Caco-2 (cell line): ENCODE measurements around the gene CD2AP. TPM values are rescaled to one million over a fixed set of nuclear protein-coding genes. Genes with fewer than 3 reads are reported as not detected.

Experiments used
- BruUV-seq: library from RNA; stranded (reverse); fragments of 400-500 nt; replicated peaks from 2 replicates; lab custom pipeline; 2021; lab: Mats Ljungman, UMichigan
- CTCF ChIA-PET: fragments of 300-600 bp; sonication (Branson Sonifier 250); formaldehyde crosslinking; loops from one replicate; lab custom pipeline; 2022; ENCODE audit warnings: antibody characterized with exemption; lab: Charles Lee
- POLR2A ChIA-PET: fragments of 300-600 bp; sonication (Branson Sonifier 250); formaldehyde crosslinking; loops from one replicate; lab custom pipeline; 2022; ENCODE audit warnings: antibody characterized with exemption; lab: Charles Lee
- DNase-seq, 2 experiments: peaks; one replicate each; pipeline versions ENCODE4 v3.0.0 to v3.0.0-alpha.2; 2020 to 2022
- H3K27me3 ChIP-seq: replicated peaks from 2 replicates; pipeline ENCODE4 v1.6.0; 2011; ENCODE audit warnings: low read length; ENCODE audit not compliant: control insufficient read depth, insufficient read depth
- H3K36me3 ChIP-seq: 2 replicates; pipeline ENCODE4 v1.5.1; 2011; ENCODE audit warnings: low read length; ENCODE audit not compliant: control insufficient read depth, insufficient read depth
- H3K4me1 ChIP-seq: fragments of 250-450 bp; sonication (Bioruptor Pico); 2 replicates; pipeline ENCODE4 v1.5.1; 2020; ENCODE audit warnings: mild to moderate bottlenecking
- H3K4me3 ChIP-seq: 2 replicates; pipeline ENCODE4 v1.5.1; 2011; ENCODE audit warnings: low read depth, mild to moderate bottlenecking, control low read depth, low read length
- H3K9me3 ChIP-seq: fragments of 250-450 bp; sonication (Bioruptor Pico); 2 replicates; pipeline ENCODE4 v1.5.1; 2020; ENCODE audit warnings: mild to moderate bottlenecking, moderate library complexity
- H3K27ac Mint-ChIP-seq: one replicate; pipeline ENCODE4 v1.8.0; 2022; ENCODE audit warnings: mixed read lengths; ENCODE audit not compliant: unreplicated experiment
- H3K27me3 Mint-ChIP-seq: one replicate; pipeline ENCODE4 v1.8.0; 2022; ENCODE audit warnings: mixed read lengths; ENCODE audit not compliant: insufficient read depth, unreplicated experiment
- H3K36me3 Mint-ChIP-seq: one replicate; pipeline ENCODE4 v1.8.0; 2022; ENCODE audit warnings: mild to moderate bottlenecking, mixed read lengths; ENCODE audit not compliant: insufficient read depth, unreplicated experiment
- H3K4me1 Mint-ChIP-seq: one replicate; pipeline ENCODE4 v1.8.0; 2022; ENCODE audit warnings: low read depth, mixed read lengths; ENCODE audit not compliant: unreplicated experiment
- H3K4me3 Mint-ChIP-seq: one replicate; pipeline ENCODE4 v1.8.0; 2022; ENCODE audit warnings: mild to moderate bottlenecking, moderate library complexity, mixed read lengths; ENCODE audit not compliant: unreplicated experiment
- H3K9me3 Mint-ChIP-seq: one replicate; pipeline ENCODE4 v1.8.0; 2022; ENCODE audit warnings: mixed read lengths; ENCODE audit not compliant: unreplicated experiment
- CTCF ChIP-seq, 2 experiments: fragments of 200-600 bp in 1 of 2; IDR thresholded peaks; 1 replicate in 1 of 2; 2 replicates in 1 of 2; pipeline versions ENCODE4 v1.5.1 to v1.8.0; 2011 to 2022; ENCODE audit warnings: antibody characterized with exemption in 1 of 2, control low read depth in 1 of 2, inconsistent platforms in 1 of 2, low read depth in 1 of 2, low read length in 1 of 2, mild to moderate bottlenecking in 1 of 2, moderate library complexity in 1 of 2; ENCODE audit not compliant: insufficient read depth in 1 of 2, severe bottlenecking in 1 of 2, unreplicated experiment in 1 of 2
- intact Hi-C: fragments of 100-400 bp; cut with micrococcal nuclease; formaldehyde crosslinking; loops from one replicate; pipeline ENCODE4 v1.10.0; 2022; ENCODE audit not compliant: unreplicated experiment
- total RNA-seq: library from RNA; stranded (reverse); gene quantifications from 2 replicates; pipeline ENCODE4 v1.2.3, GENCODE V29; 2022

The CD2AP gene
- total RNA-seq, 1 experiment from 2014 or later = 65.3 TPM

DNA sequence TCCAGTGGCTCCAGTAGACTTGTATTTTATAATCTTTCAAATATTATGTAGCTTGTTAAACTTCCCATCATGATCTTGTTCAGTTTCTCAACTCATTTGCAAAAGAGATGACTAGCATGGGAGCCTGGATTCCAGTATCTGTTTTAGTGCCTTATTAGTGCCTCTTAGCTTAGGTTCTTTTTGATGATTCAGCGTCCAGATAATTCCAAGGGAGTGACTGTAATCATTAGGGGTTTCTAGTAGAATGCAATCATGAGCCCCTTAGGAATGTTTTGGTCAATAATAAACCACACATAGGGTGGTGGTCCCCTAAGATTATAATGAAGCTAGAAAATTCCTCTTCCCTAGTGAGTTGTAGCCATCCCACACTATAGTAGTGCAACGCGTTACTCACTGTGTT, 7.0 kb downstream of the CD2AP start:
- H3K4me1 ChIP-seq = peaks cover 42% of the 10 kb centered on the region
- Mint-ChIP-seq H3K27ac (peak overlapping the region; percentile 12), H3K9me3 (no peaks in the 10 kb centered on the region), H3K36me3 (peaks cover 14% of the 10 kb centered on the region), H3K4me3 (peak overlapping the region; percentile 25), H3K27me3 (no peaks in the 10 kb centered on the region), H3K4me1 (peaks cover 42% of the 10 kb centered on the region)
- CTCF ChIA-PET = no interaction called here
- no peak for DNase-seq
- no peaks in the 10 kb centered on the region for H3K9me3 ChIP-seq
- no peaks in the 10 kb centered on the region for H3K27me3 ChIP-seq
- intact Hi-C loops = no loop called here
- TF ChIP-seq CTCF (IDR thresholded peaks at IDR 0.05; ENCODE audit: insufficient read depth in 1 of 2, low read depth in 1 of 2, low read length in 1 of 2, severe bottlenecking in 1 of 2, unreplicated experiment in 1 of 2) = no peak
- BruUV-seq = no TSS peak
- H3K36me3 ChIP-seq = no peaks in the 10 kb centered on the region
- H3K4me3 ChIP-seq = no peak overlapping the region
- POLR2A ChIA-PET = no interaction called here

DNA sequence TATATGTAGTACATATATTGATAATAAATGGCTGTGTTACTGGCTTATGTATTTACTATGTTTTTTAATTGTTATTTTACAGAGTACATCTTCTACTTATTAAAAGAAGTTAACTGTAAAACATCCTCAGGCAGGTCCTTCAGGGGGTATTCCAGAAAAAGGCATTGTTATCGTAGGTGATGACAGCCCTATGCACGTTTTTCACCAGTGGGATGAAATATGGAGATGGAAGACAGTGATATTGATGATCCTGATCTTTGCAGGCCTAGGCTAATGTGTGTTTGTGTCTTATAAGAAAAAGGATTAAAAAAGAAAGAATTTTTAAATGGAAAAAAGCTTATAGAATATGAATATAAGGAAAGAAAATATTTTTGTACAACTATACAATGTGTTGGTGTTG, 7.5 kb downstream of the CD2AP start:
- Histone ChIP-seq H3K4me3 (no peak overlapping the region), H3K36me3 (no peaks in the 10 kb centered on the region), H3K27me3 (no peaks in the 10 kb centered on the region), H3K9me3 (no peaks in the 10 kb centered on the region), H3K4me1 (peaks cover 45% of the 10 kb centered on the region)
- Mint-ChIP-seq H3K9me3 (no peaks in the 10 kb centered on the region), H3K4me3 (no peak overlapping the region), H3K36me3 (peaks cover 14% of the 10 kb centered on the region), H3K27ac (no peak overlapping the region), H3K27me3 (no peaks in the 10 kb centered on the region), H3K4me1 (peaks cover 40% of the 10 kb centered on the region)
- intact Hi-C loops = no loop called here
- BruUV-seq = no TSS peak
- CTCF ChIA-PET = no interaction called here
- no peak for TF ChIP-seq CTCF (IDR thresholded peaks at IDR 0.05; ENCODE audit: insufficient read depth in 1 of 2, low read depth in 1 of 2, low read length in 1 of 2, severe bottlenecking in 1 of 2, unreplicated experiment in 1 of 2)
- no peak for DNase-seq
- POLR2A ChIA-PET = no interaction called here

DNA sequence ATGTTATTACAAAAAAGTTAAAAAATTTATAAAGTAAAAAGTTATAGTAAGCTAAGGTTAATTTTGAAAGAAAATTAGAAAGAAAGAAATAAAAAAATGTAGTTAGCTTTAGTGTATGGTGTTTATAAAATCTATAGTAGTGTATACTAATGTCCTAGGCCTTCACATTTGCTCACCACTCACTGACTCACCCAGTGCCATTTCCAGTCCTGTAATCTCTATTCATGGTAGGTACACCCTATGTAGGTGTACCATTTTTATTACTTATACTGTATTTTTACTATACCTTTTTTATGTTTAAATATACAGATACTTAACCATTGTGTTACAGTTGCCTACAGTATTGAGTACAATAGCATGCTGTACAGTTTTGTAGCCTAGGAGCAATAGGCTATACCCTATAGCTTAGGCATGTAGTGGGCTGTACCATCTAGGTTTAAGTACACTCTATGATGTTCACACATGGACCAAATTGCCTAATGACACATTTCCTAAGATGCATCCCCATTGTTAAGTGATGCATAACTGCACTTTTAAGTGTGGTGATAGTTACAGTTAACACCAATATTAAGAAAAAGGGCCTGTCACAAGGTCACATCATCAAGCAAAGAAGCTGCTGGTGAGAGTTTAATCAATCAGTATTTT, 8.0 kb downstream of the CD2AP start:
- Histone ChIP-seq H3K4me3 (no peak overlapping the region), H3K36me3 (no peaks in the 10 kb centered on the region), H3K27me3 (no peaks in the 10 kb centered on the region), H3K9me3 (no peaks in the 10 kb centered on the region), H3K4me1 (peaks cover 49% of the 10 kb centered on the region)
- Mint-ChIP-seq H3K27ac (no peak overlapping the region), H3K27me3 (no peaks in the 10 kb centered on the region), H3K9me3 (no peaks in the 10 kb centered on the region), H3K4me1 (peaks cover 40% of the 10 kb centered on the region), H3K4me3 (no peak overlapping the region), H3K36me3 (peaks cover 14% of the 10 kb centered on the region)
- BruUV-seq = no TSS peak
- no peak for DNase-seq
- intact Hi-C loops = no loop called here
- CTCF ChIA-PET = no interaction called here
- POLR2A ChIA-PET = interaction anchor here (0.6 kb wide), 1 partner anchor 108 kb away, joined by 3 read pairs; no protein-coding TSS in a partner anchor
- no peak for TF ChIP-seq CTCF (IDR thresholded peaks at IDR 0.05; ENCODE audit: insufficient read depth in 1 of 2, low read depth in 1 of 2, low read length in 1 of 2, severe bottlenecking in 1 of 2, unreplicated experiment in 1 of 2)
